Stimulated activated CD8-positive, alpha-beta memory T cell treated with anti-CD3 and anti-CD28 coated beads, Interleukin-12 subunit alpha, Interleukin-12 subunit beta, amount 100 ng/mL, for 1 hour (primary cell): Measurements from ENCODE around the gene UNC5B.

Experiments
- DNase-seq: peaks from one replicate; pipeline ENCODE4 v3.0.0-alpha.2; 2020; ENCODE audit warnings: low read depth

Gene UNC5B

DNA sequence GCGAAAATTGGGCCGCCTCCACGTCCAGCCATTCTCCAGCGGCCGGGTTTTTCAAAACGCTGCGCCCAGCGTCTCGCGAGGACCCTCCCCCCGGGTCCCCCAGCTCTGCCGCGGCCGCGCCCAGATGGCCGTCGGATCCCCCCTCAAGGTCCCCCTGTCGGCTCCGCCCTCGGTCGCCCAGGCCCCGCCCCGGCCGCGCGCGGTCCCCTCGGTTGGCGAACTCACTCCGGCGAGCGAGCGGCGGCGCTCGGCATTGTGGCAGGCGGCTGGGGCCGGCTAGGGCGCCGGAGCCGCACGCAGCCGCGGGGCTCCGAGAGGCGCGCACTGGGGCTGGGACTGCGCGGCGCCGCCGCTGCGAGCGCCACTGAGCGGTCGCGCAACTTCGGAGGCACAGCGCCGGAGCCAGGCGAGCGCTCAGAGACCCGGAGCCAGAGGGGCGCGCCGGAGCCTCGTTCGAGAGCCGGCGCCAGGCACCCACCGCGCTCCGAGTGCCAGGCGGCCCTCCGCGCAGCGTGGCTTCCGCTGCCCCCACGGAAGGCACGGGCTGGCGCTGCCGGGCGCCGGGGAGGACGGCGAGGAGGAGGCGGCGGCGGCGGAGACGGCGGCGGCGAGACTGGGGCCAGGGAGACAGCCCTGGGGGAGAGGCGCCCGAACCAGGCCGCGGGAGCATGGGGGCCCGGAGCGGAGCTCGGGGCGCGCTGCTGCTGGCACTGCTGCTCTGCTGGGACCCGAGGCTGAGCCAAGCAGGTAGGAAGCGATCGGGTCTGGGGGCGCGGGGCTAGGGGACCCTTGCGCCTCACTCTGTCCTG, at the start of gene UNC5B:
Gene UNC5B, plus strand, starts transcription at position 253 of the 809 bp plus-strand sequence. Its CDS starts 416 bp downstream, at position 669.
- peak; percentile 10 for DNase-seq

DNA sequence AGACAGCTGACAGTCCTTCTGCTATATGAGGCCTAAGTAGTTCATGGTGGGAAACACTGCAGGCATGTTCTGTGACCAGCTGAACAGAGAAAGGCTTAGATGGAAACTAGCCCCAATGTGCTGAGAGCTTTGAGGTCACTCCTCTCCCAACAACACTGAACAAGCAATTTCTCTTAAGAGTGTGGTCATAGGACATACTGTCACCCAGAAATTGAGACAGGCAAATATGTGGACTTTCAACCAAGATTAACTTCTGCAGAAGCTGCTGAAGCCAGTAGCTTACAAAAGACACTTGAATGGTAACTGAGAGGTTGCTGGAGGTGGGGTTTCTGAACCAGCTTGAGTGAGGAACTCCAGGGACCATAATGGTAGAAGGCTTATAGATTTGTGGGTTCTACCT, 38.9 kb upstream of the UNC5B start:
- no peak for DNase-seq

DNA sequence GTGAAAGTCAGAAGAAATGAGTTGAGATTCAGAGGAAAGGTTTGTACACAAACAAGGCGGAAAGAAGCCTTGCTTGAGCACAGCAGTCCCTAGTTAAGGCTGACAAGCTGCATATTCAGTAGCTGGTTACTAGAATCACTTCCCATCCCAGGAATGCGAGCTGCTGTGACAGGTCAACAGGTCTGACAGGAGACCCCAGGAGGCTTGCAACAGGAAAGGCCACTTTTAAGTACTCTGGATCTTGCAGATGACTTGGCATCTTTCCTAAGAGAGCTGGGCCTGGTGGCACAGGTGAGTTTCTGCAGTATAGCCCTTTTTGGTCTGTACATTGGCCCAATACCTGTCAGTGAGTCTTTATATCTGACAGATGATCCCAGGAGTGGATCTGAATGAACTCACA, 35.7 kb upstream of the UNC5B start:
- no peak for DNase-seq

DNA sequence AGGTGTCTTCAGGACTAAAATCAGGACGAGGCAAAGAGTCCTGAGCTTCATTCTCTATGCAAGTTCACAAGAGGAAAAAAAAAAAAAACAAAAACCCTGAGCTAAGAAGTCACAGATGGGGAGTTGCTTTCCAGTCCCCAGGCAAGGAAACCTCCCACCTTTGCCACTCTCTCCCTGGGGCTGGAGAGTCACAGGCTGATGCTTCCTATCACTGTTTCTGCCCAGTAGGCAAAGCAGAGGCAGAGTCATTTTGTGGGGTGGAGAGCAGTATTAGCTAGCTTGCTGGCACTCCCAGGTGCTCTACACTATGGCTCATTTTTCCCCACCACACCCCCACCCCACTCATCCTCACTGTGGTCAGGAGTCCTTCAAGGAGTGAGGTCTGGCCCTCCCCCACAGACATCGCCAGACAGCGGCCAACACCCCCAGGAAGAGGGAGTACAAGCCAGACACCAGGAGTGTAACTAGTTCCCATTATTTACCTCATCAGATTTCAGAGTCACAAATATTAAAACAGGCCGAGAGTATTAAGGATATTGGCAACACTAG, 34.6 kb upstream of the UNC5B start:
- no peak for DNase-seq

DNA sequence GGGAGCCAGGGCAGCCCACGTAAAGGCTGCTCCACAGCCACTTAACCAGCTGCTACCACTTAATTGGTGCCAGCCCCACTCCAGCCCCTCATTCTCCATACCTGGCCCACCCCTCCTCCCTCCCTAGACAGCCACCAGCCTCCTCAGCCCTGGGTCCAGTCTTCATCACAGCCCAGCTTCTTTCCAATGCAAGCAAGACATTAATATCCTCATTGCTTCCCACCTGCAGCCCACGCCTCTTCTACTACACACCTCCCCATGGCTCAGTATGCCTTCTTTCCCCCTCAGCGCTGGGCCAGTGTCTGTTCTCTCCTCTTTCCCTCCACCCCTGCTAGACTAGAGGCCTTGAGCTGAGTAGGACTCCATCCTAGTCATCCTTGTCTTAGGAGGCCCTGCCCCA, 33.5 kb upstream of the UNC5B start:
- DNase-seq = no peak

DNA sequence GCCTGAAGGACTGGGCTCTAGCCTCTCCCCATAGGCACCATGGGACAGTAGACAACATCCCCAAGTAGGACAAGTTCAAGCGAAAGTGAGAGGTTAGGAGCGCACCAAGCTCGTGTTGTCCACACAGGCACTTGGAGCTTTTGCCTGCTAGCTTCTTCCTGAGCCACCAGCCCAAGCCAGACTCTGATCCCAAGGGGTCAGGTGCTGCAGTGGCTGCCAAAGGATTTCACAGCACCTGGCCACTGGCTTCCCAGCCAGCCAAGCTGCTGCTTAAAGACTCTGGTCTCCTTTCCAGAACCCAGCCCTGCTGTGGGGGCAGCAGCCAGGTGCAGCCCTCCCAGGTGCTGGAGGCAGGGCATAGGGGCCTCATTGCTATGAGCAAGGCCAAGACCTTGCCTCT, 33.0 kb upstream of the UNC5B start:
- no peak for DNase-seq

DNA sequence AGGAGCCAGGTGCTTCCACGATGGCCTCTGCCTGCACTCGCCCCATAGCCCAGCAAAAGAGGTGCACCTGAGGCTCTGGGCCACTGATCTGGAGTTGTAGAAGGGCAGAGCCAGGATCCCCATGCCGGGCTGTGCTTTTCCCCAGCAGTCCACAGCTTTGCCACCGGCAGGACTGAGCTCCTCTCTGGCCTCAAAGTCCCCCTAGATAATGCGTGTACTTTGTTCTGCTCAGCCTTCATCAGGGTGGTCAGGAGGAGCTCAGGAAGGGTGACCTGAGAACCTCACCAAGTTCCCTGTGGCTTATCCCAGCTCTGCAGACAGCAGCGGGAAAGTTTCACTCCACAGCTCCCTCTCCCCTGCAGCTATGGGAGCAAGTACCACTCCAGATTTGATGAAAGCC, 27.9 kb upstream of the UNC5B start:
- DNase-seq = no peak

DNA sequence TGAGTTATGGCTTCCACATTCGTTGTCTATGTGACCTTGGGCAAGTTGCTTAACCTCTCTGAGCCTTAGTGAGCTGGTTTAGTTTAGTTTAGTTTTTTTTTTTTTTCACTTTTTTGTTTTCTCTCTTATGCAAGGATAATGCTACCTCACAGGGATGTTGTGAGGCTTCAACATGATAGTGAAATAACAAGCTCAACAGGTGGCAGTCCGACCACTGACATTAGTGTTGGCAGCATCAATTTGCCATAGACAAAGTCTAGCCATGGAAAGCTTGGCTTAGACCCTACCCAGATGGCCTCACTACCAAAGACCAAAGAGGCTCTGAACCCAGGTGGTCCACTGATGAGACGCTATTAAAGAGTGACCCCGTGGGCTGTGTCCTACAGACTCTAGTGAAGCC, 27.2 kb upstream of the UNC5B start:
- no peak for DNase-seq

DNA sequence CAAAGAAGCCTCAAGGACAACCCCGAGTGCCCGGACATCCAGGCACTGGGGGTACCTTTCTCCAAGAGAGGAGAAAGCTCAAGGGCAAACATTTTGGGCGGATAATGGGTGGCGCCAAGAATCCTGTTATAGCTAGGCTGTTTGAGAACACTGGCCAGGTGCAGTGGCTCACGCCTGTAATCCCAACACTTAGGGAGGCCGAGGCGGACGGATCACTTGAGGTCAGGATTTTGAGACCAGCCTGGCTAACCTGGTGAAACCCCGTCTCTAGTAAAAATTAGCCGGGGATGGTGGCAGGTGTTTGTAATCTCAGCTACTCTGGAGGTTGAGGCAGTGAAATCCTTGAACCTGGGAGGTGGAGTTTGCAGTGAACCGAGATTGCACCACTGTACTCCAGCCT, 25.2 kb upstream of the UNC5B start:
- no peak for DNase-seq

DNA sequence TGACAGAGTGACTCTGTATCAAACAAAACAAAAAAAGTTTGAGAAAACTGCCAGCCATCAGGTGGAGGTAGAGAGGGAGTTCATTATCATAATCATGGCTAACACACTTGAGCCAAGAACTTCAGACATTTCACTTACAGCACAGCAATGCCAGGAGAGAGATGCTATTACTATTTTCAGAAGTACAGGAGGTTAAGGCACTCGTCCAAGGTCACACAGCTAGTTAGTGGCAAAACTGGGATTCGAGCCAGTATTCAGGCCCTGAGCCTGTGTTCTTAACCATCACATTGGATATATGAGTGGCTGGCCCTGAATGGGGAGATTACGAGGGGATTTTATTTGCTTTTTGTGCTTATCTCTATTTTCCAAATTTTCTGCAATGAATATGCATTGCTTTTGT, 24.8 kb upstream of the UNC5B start:
- DNase-seq = no peak

DNA sequence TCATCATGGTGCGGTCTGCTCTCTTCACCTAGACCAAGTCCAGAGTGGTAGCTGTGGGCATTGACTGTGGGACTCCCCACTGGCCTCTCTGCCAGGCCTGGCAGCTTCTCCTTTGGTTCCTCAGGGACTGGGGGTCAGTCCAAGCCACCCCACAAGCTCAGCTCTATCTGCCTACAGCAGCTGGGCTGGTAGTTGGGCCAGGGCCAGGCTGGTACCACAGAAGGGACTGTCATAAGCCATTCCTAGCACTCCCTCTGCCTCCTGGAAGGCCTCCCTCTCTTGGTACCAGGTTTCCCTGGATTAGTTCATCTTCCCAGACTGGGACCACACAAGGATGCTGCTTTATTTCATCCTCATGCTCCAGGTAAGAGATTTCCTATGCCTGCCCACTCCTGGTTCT, 24.2 kb upstream of the UNC5B start:
- DNase-seq = no peak

DNA sequence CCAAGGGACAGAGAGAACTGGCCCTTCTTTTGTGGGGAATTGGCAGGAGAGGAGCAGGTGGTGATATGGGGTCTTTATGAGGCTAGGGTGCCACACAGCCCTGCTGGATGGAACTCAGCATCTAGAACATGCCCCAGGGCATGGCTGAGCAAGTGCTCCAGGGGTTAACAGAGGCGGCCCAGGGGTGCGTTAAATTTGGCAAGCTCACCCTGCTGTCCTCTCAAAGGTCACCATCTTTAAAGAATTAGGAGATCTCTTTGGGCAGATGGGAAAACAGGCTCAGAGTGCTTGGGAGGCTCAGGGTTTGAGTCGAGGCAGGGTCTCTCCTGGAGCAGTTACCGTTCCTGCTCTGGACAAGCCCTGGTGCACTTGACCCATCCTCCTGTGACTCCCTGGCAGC, 21.4 kb upstream of the UNC5B start:
- no peak for DNase-seq

DNA sequence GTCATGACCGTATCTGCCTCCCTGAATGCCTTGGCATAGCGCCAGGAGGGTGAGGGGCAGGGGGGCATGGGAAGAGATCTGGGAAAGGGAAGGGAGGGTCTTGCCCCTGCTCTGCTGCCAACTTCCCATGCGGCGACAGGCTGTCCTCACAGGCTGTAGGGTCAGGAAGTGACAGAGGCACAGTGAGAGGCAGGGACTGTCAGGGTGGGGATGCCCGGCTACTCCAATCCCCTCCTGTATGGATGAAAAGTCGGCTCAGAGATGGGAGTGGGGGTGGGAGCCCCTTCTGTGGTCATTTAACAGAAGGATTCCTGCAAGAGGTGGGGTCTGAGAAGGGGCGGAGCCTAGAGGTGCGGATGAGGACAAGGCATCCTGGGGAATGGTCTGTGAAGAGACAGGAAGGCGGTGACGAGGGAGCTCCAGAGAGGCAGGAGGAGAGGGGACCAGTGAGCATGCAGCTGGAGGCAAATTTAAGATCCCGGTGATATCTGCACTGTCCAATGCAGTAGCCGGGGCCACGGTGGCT, 20.8 kb upstream of the UNC5B start:
- DNase-seq = no peak

DNA sequence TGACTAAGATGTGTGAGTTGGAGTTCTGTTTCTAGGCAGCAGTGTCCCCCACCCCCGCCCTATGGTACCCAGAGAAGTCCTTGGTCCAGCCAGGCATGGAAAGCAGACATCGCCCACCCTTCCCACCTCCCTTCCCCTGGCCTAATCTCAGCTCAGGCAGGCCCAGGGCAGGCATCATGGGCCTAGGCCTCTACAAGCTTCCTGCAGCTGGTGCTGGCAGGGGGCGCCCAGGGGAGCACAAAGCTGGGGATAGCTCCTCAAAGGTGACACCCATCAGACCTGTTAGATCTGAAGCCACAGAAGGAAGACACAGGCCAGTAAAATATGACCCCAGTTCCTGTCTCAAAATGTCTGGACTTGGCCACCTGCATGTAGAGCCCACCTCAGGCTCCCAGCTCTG, 18.9 kb upstream of the UNC5B start:
- DNase-seq = no peak

DNA sequence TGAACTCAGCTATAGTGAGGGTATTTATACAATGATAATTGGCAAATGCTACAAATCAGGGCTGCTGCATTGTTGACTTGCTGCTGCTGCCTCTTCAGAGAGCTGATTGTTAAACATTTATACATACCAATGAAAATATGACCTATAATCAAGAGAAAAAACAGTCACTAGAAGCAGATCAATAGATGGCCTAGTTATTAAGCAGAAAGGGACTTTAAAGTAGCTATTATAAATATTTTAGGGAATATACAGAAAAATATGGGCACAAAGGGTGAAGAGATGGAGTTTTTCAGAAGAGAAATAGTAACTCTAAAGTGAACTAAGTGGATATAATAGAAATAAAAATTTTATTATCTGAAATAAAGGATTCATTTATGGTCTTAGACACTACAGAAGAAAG, 14.4 kb upstream of the UNC5B start:
- no peak for DNase-seq

DNA sequence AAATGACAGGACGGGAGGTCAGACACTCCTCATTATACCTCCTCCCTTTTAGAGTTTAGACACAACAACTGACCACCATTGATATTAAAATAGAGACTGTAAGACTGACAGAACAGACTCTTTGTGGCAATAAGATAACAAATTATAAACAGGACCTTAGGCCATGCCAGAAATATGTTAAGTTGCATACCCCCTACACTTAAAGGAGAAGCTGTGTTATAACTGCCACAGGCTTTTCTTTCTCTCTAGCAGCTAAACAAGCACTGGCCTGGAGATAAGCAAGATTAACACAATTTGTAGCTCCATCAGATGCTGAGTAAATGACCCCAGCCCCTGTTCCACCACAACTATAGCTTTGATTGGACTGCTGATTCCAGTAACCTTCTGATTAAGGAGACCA, 10.5 kb upstream of the UNC5B start:
- no peak for DNase-seq

DNA sequence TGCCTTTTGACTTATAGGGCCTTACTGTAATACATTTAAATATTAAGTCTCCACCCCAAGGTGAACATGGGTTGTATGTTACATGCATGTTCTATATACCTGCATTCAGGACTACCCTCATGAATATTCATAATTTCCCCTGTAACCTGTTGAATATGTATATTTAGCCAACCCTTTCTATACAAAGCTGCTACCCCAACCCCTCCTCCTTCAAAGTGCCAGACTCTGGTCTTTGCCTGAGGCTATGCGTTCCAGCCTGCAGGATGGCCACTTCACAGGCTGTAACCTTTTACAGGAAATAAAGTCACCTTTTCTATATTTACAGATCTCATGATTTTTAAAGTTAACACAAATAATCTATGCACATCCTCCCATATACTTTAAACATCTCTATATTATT, 10.1 kb upstream of the UNC5B start:
- DNase-seq = no peak

DNA sequence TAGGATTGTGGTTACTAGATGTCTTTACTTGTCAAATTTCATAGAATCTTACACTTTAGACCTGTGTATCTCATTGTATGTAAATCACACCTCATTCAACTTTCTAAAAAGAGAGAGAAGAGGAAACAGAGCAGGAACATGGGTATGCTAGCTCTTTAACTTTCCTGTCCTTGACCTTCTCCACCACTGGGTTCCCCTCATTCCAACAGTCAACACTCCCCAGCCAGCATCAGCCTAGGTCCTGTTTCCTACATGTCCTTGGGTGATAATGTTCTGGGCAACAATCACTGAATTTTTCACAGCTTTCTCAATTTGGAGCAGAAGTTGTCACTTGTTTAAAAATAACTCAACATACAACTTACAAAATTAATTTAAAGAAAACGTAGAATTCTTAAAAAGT, 9.2 kb upstream of the UNC5B start:
- DNase-seq = no peak

DNA sequence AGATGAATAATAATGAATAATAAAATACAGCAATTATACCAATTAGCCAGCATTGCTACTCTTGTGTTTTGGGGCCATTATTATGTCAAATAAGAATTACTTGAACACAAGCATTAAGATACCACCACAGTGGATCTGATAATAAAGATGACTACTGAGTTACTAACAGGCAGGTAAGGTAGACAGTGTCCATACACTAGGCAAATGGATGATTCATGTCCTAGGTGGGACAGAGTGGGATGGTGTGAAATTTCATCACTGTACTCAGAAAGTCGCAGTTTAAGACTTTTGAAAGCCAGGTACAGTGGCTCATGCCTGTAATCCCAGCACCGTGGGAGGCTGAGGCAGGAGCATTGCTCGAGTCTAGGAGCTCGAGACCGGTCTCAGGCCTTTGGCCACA, 8.7 kb upstream of the UNC5B start:
- DNase-seq = no peak

DNA sequence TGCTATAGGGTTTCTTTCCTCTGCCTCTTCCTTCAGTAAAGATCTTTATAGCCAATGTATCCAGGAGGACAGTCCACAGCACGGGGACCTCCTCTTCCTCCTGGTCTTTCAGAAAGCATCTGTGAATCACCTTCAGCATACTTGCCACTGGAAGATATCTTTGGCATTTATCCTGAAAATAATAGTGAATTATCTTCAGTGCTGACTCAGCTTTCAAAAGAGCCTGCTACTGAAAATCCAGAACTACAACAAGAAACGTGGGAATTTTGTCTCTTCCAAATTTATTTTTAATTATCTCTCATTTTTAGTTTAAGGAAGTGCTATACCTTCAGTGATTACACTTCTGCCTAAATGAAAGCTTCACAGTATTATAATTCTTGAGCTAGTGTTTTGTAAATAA, 7.6 kb upstream of the UNC5B start:
- no peak for DNase-seq

DNA sequence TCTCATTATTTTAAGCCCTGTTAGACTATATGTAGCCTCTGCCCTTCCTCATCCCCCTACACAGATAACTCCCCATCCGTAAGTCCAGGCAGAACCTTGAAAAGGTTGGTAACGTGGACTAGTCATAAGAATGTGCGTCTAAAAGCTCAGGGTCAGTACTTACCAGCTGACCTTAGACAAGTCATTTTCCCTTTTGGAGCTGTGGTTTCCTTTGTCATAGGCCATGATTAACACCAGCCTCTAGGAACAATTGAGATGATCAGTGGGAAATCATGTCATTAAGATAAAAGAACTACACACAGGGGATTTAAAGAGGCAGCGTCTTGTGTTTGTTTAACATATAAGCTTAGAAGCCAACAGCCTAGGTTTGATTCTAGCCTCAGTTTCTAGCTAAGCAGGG, 6.9 kb upstream of the UNC5B start:
- no peak for DNase-seq

DNA sequence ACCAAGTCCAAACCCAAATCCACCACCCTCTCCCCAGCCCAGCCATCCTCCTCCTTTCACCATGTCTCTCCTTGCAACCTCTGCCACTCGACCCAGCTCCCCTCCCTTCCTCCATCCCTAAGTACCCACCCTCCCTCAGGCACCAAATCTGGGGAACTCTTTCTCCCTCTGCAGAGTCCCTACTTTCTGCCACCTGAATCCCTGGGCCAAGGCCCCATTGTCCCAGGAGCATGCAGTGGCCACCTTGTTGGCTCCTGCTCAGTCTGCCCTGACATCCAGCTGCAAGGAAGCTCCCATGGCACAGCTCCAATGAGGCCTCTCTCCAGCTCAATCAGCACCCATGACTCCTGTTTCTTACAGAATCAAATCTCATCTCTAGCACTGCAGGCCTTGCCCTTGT, 5.5 kb upstream of the UNC5B start:
- DNase-seq = no peak

DNA sequence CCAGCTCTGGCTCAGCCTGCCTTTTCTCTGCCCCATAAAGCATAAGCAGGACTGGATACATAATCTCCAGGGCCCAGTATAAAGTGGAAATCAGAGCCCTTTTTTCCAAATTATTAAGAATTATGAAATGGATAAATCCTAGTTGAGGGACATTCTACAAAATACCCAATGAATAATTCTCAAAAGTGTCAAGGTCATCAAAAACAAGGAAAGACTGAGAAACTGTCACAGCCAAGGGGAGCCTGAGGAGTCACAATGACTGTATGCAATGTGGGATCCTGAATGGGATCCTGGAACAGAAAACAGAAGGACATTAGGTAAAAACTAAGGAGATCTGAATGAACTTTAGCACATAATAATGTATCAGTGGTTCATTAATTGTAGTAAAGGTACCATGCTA, 4.8 kb upstream of the UNC5B start:
- no peak for DNase-seq

DNA sequence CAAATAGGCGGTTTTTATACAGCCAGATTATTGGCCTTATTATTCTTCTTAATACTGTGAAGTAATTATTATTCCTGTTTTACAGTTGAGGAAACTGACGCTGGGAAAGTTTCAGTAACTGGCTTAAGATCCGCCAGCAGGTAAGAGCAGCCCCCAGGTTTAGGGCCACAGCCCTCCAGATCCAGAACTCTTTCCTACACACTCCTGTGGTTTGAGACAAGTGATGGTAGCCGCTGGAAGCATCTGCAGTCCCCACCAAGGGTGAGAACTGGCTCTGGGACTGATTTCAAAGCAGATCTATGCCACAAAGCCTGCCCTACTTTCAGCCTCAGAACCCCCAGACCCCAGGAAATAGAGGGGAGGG, 3.0 kb upstream of the UNC5B start:
- no peak for DNase-seq
